Kidney (tissue), 14 donors: ENCODE data around the gene IFNL3. TPM values are rescaled to one million over a fixed set of nuclear protein-coding genes. Genes with fewer than 3 reads are reported as not detected.
"Not testable (repeated sequence)": the region's sequence is repeated elsewhere in the genome, so short reads cannot be mapped to it uniquely, and the experiment has no call there.

Experiments
- DNase-seq, 5 donors: peaks; one replicate each; pipeline ENCODE4 v3.0.0-alpha.2; 2013 to 2020
- FAIRE-seq: peaks from 2 replicates; lab custom pipeline; 2012; peaks lifted over from hg19 to GRCh38; lab: Jason Lieb, UNC
- H3K27ac ChIP-seq, 2 donors: one replicate each; pipeline ENCODE4 v1.7.0; 2013; ENCODE audit warnings: low read depth in 2 of 2, low read length in 2 of 2, inconsistent platforms in 1 of 2
- H3K27me3 ChIP-seq: one replicate; pipeline ENCODE4 v1.7.1; 2013; ENCODE audit warnings: low read length, inconsistent platforms; ENCODE audit not compliant: control insufficient read depth, insufficient read depth
- H3K36me3 ChIP-seq, 3 donors: one replicate each; pipeline versions ENCODE4 v1.7.0 to v1.7.1; 2013; ENCODE audit warnings: low read length in 3 of 3, control low read depth in 1 of 3, inconsistent platforms in 1 of 3; ENCODE audit not compliant: insufficient read depth in 3 of 3, control insufficient read depth in 2 of 3
- H3K4me1 ChIP-seq, 3 donors: one replicate each; pipeline versions ENCODE4 v1.7.0 to v1.7.1; 2013; ENCODE audit warnings: low read length in 3 of 3, inconsistent platforms in 1 of 3, low read depth in 1 of 3; ENCODE audit not compliant: control insufficient read depth in 2 of 3, insufficient read depth in 2 of 3
- H3K4me3 ChIP-seq, 3 donors: one replicate each; pipeline versions ENCODE4 v1.7.0 to v1.8.1; 2013; ENCODE audit warnings: low read length in 3 of 3, control low read depth in 1 of 3, inconsistent platforms in 1 of 3
- H3K9ac ChIP-seq, 3 donors: one replicate each; pipeline versions ENCODE4 v1.7.0 to v1.7.1; 2013; ENCODE audit warnings: low read length in 3 of 3, control low read depth in 1 of 3, inconsistent platforms in 1 of 3
- H3K9me3 ChIP-seq, 3 donors: one replicate each; pipeline versions ENCODE4 v1.7.0 to v1.7.1; 2013; ENCODE audit warnings: low read length in 3 of 3, control low read depth in 1 of 3, inconsistent platforms in 1 of 3; ENCODE audit not compliant: control insufficient read depth in 2 of 3, insufficient read depth in 1 of 3
- CTCF ChIP-seq: IDR thresholded peaks from 3 replicates; pipeline ENCODE4 v1.5.1; 2012; ENCODE audit warnings: mild to moderate bottlenecking, moderate library complexity, borderline replicate concordance; ENCODE audit not compliant: insufficient read depth; ENCODE audit errors: extremely low read depth
- intact Hi-C: fragments of 100-400 bp; cut with DNase I; formaldehyde crosslinking; loops from one replicate; pipeline ENCODE4 v1.11.1; 2022
- polyA plus RNA-seq: library from polyadenylated mRNA; stranded (reverse); fragments of 350-450 nt; fragmentation: Illumina TruSeq; extraction: RNeasy Lipid Tissue Mini Kit (QIAGEN cat#74804); gene quantifications from one replicate; pipeline ENCODE4 v1.2.3, GENCODE V29; 2014; ENCODE audit warnings: low read depth, low replicate concordance; ENCODE audit not compliant: insufficient read depth
- total RNA-seq: library from RNA; stranded (reverse); fragmentation: NEBNext Ultra II Directional; extraction: Animal tissue kit (Norgen Biotek cat#: 25700); gene quantifications from one replicate; pipeline ENCODE4 v1.2.1, GENCODE V29; 2021
- donor health status: control.
- donor health status: control.
- donor health status: control.
- donor health status: control.
- donor health status: control.
- donor health status: DM: yes; HTN: yes; CAD: no.
- donor health status: Normal renal cell carcinoma (clear cell type).

IFNL3 gene
- total and polyA plus RNA-seq, 2 donors from 2014 or later = not detected

- DNase-seq (no peak), FAIRE-seq (no peak)
- no peak overlapping the region for H3K4me3 ChIP-seq
- peaks cover 0 to 3% (median 0%) of the 10 kb centered on the region in 3 donors for H3K9me3 ChIP-seq
- no peak for TF ChIP-seq CTCF
- no peaks in the 10 kb centered on the region for H3K27me3 ChIP-seq
- no peak overlapping the region for H3K9ac ChIP-seq
- H3K27ac ChIP-seq = no peak overlapping the region
- H3K36me3 ChIP-seq = no peaks in the 10 kb centered on the region
- H3K4me1 ChIP-seq = no peaks in the 10 kb centered on the region
- intact Hi-C loops = no loop called here
Observed at GRCh38 chr19:39218230-39219007, 26.4 kb downstream of the IFNL3 start.

DNA sequence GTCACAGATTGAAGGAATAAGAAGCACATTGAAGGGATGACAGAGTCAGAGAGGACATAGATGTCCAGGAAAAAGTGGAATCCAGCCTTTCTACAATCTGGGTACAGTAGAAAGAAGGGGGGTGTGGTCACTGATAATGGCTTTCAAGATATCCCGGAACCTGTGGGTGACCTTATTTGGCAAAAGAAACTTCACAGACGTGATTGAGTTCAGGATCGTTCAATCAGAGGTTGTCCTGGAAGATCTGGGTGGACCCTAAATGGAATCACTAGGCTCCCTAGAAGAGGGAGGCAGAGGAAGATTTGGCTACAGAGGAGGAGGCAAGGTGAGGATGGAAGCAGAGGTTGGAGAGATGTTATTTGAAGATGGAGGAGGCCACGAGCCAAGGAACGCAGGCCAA is 27.7 kb downstream of the IFNL3 start:
- DNase-seq = no peak
- Histone ChIP-seq H3K9ac (no peak overlapping the region), H3K9me3 (peaks cover 0 to 3% (median 0%) of the 10 kb centered on the region in 3 donors), H3K4me3 (no peak overlapping the region), H3K4me1 (no peaks in the 10 kb centered on the region), H3K27ac (no peak overlapping the region), H3K27me3 (no peaks in the 10 kb centered on the region), H3K36me3 (no peaks in the 10 kb centered on the region)
- no peak for FAIRE-seq
- TF ChIP-seq CTCF = no peak
- intact Hi-C loops = no loop called here

DNA sequence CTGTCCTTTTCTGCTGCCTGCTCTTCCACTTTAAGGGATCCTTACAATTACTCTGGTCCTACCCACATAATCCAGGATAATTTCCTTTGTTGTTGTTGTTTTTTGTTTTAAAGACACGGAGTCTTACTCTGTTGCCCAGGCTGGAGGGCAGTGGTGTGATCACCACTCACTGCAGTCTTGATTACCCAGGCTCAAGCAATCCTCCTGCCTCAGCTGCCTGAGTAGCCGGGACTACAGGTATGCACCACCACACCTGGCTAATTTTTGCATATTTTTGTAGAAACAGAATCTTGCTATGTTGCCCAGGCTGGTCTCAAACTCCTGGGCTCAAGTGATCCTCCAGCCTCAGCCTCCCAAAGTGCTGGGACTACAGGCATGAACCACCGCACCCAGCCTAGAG is 29.5 kb downstream of the IFNL3 start:
- H3K36me3 ChIP-seq, H3K9ac ChIP-seq, FAIRE-seq, H3K4me3 ChIP-seq, DNase-seq, H3K4me1 ChIP-seq, H3K9me3 ChIP-seq, H3K27ac ChIP-seq, intact Hi-C loops, H3K27me3 ChIP-seq: not testable (repeated sequence)

- FAIRE-seq (no peak), DNase-seq (no peak)
- H3K4me1 ChIP-seq = no peaks in the 10 kb centered on the region
- H3K9ac ChIP-seq = no peak overlapping the region
- H3K4me3 ChIP-seq = no peak overlapping the region
- H3K27me3 ChIP-seq = no peaks in the 10 kb centered on the region
- H3K36me3 ChIP-seq = no peaks in the 10 kb centered on the region
- no peak overlapping the region for H3K27ac ChIP-seq
- no peak for TF ChIP-seq CTCF
- intact Hi-C loops = no loop called here
- H3K9me3 ChIP-seq = peaks cover 0 to 3% (median 0%) of the 10 kb centered on the region in 3 donors
Observed at GRCh38 chr19:39212375-39212742, 32.4 kb downstream of the IFNL3 start.
